Gastrocnemius medialis (tissue), 4 donors: ENCODE data around the gene MIER2. TPM values are rescaled to one million over a fixed set of nuclear protein-coding genes. Genes with fewer than 3 reads are reported as not detected.

ENCODE experiments used
- ATAC-seq, 2 donors: fragments of 150-250 bp; one replicate each; pipeline ENCODE4 v1.9.1; 2016
- DNase-seq, 2 donors: peaks; one replicate each; pipeline ENCODE4 v3.0.0-alpha.2; 2019
- H3K27ac ChIP-seq, 4 donors: fragments of 200-600 bp; sonication (generic); 1 replicate in 1 of 4; 2 replicates in 3 of 4; pipeline ENCODE4 v1.5.1; 2016 to 2018; ENCODE audit warnings: mild to moderate bottlenecking in 2 of 4, moderate library complexity in 1 of 4
- H3K27me3 ChIP-seq, 3 donors: fragments of 200-600 bp; sonication (generic) in 2 of 3; 1 replicate in 1 of 3; 2 replicates in 2 of 3; pipeline versions ENCODE4 v1.5.1 to v1.6.0; 2016 to 2019; ENCODE audit warnings: mild to moderate bottlenecking in 1 of 3, moderate library complexity in 1 of 3
- H3K36me3 ChIP-seq, 2 donors: fragments of 200-600 bp; sonication (generic) in 1 of 2; one replicate each; pipeline ENCODE4 v1.5.1; 2017 to 2018
- H3K4me1 ChIP-seq, 2 donors: fragments of 200-600 bp; sonication (generic) in 1 of 2; one replicate each; pipeline ENCODE4 v1.5.1; 2016 to 2017; ENCODE audit warnings: mild to moderate bottlenecking in 2 of 2
- H3K4me3 ChIP-seq, 4 donors: fragments of 200-600 bp; sonication (generic) in 3 of 4; 1 replicate in 1 of 4; 2 replicates in 3 of 4; pipeline ENCODE4 v1.5.1; 2016 to 2019; ENCODE audit warnings: mild to moderate bottlenecking in 2 of 4
- H3K9me3 ChIP-seq, 3 donors: fragments of 200-600 bp; sonication (generic) in 2 of 3; 1 replicate in 1 of 3; 2 replicates in 2 of 3; pipeline ENCODE4 v1.5.1; 2016 to 2019
- POLR2A ChIP-seq, 2 donors: fragments of 450-650 bp; IDR thresholded peaks; one replicate each; pipeline ENCODE4 v1.6.1; 2017; ENCODE audit warnings: antibody characterized with exemption in 2 of 2, mild to moderate bottlenecking in 2 of 2, moderate library complexity in 2 of 2
- in situ Hi-C, 4 donors: fragments of 200-750 bp; cut with MboI; loops; one replicate each; pipeline versions ENCODE4 v1.15.0 to v1.8.0; 2017; ENCODE audit warnings: low sequenced_read_pairs in 4 of 4
- intact Hi-C: fragments of 100-400 bp; cut with DNase I; formaldehyde crosslinking; loops from one replicate; pipeline ENCODE4 v1.15.1; 2023; ENCODE audit warnings: low total_unique reads
- total RNA-seq, 4 donors: library from RNA; depleted of rRNA; stranded (reverse); fragments of >200 nt; gene quantifications; one replicate each; pipeline versions ENCODE4 v1.1.0 to v1.2.3, GENCODE V29; 2016
- TF ChIP-seq, protein P1 (sequence below), 5 experiments: fragments of 450-650 bp in 3 of 5; fragments of 200-600 bp in 2 of 5; sonication (generic) in 2 of 5; IDR thresholded peaks in 4 of 5; conservative IDR thresholded peaks in 1 of 5; 1 replicate in 4 of 5; 2 replicates in 1 of 5; pipeline ENCODE4 v1.5.1; 2016 to 2019; ENCODE audit warnings: antibody characterized with exemption in 5 of 5, mild to moderate bottlenecking in 3 of 5, moderate library complexity in 3 of 5

The MIER2 gene
- total RNA-seq, 4 donors from 2014 or later: 10.6 to 21.0 (median 16.5) TPM

DNA sequence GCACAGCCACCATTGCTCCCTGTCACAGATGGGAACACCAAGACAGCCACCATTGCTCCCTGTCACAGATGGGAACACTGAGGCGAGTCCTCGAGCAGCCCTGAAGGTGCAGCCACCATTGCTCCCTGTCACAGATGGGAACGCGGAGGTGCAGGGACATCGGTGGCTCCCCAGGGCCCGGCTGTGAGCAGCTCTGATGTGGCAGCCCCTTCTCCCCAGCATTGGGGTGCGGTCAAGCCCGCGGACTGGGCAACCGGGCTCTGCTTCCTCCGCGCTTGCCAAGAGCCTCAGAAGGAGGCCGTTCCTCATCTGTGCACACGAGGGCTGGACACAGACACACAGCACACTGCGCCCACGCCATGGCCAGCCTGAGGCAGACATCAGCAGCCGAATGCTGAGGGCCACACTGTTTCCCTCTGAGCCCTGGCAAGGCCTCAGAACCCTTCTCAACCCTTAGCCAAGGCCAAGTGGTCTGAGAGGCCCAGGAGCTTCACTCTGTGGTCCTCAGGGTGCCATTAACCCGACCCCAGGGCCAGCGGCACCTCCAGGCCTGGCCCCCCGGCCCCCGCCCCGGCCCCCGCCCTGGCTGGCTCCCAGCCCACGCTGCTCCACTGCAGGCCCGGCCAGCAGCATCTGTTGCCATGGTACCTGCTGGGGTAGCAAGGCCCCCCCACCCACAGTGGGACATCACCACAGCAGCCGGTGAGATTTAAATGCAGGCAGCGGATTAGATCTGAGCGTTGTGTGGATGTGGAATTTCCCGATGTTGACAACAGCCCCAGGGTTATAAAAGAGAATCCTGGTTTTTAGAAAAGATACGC, 46.0 kb upstream of the MIER2 start:
- DNase-seq (no peak), ATAC-seq (no peak)
- intact Hi-C loops: no loop called here
- H3K27me3 ChIP-seq: peaks cover 0 to 13% (median 7%) of the 10 kb centered on the region in 3 donors
- H3K4me1 ChIP-seq: no peaks in the 10 kb centered on the region
- TF ChIP-seq, protein P1, sequence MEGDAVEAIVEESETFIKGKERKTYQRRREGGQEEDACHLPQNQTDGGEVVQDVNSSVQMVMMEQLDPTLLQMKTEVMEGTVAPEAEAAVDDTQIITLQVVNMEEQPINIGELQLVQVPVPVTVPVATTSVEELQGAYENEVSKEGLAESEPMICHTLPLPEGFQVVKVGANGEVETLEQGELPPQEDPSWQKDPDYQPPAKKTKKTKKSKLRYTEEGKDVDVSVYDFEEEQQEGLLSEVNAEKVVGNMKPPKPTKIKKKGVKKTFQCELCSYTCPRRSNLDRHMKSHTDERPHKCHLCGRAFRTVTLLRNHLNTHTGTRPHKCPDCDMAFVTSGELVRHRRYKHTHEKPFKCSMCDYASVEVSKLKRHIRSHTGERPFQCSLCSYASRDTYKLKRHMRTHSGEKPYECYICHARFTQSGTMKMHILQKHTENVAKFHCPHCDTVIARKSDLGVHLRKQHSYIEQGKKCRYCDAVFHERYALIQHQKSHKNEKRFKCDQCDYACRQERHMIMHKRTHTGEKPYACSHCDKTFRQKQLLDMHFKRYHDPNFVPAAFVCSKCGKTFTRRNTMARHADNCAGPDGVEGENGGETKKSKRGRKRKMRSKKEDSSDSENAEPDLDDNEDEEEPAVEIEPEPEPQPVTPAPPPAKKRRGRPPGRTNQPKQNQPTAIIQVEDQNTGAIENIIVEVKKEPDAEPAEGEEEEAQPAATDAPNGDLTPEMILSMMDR (IDR thresholded peaks at IDR 0.05 in 4 of 5, conservative IDR thresholded peaks at IDR 0.05 in 1 of 5): no peak
- no peak for TF ChIP-seq POLR2A (IDR thresholded peaks at IDR 0.05)
- in situ Hi-C loops: no loop called here
- H3K36me3 ChIP-seq: no peaks in the 10 kb centered on the region
- no peak overlapping the region for H3K27ac ChIP-seq
- no peaks in the 10 kb centered on the region for H3K9me3 ChIP-seq
- H3K4me3 ChIP-seq: no peak overlapping the region

DNA sequence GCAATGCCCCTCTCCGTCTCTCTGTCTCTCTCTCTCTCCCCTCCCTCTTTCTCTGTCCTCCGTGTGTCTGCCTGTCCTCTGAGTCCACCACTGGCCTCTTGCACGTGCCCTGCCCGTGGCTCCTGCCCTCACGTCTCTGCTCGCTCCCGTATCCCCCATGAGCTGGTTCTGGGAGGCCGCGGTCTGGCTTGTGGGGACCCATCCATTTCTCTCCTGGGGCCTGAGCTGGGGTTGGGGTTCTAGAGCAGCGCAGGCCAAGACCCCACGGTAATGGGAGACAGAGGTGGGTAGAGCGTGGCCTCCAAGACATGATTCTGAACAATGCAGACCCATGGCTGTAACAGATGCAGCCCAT, 45.3 kb upstream of the MIER2 start:
- no peak overlapping the region for H3K27ac ChIP-seq
- intact Hi-C loops (no loop called here), in situ Hi-C loops (no loop called here)
- no peak overlapping the region for H3K4me3 ChIP-seq
- H3K36me3 ChIP-seq: no peaks in the 10 kb centered on the region
- TF ChIP-seq, protein P1 (IDR thresholded peaks at IDR 0.05 in 4 of 5, conservative IDR thresholded peaks at IDR 0.05 in 1 of 5): no peak
- no peak for TF ChIP-seq POLR2A (IDR thresholded peaks at IDR 0.05)
- H3K9me3 ChIP-seq: no peaks in the 10 kb centered on the region
- ATAC-seq (no peak), DNase-seq (no peak)
- H3K27me3 ChIP-seq: peaks cover 0 to 13% (median 11%) of the 10 kb centered on the region in 3 donors
- H3K4me1 ChIP-seq: no peaks in the 10 kb centered on the region

DNA sequence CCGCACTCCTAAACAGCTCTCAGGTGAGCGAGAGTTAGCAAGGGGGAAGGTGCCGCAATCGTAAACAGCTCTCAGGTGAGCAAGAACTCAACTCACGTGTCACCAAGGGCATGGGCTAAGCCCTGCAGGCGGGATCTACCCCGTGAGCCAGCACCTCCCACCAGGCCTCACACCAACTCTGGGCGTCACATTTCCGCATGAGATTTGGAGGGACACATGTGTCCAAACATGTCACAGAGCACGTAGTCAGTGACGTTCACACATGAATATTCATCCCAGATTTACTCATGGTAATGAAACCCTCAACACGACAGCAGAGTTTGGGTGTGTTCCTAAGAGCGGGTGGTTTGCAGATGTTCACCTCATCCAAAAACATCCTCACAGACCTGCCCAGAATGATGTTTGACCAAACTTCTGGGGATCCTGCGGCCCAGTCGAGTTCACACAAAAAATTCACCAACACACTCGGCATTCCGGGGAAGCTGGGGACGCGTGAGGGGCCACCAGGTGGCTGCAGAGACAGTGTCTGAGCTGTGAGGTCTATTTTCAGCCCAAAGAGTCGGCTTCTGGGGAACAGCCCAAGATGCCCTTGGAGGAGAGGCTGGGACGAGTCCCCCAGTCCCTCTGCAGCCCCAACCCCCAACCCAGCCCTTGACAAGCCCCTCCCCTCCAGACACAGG, 44.8 kb upstream of the MIER2 start:
- Histone ChIP-seq H3K27ac (no peak overlapping the region), H3K4me1 (no peaks in the 10 kb centered on the region), H3K27me3 (peaks cover 0 to 13% (median 11%) of the 10 kb centered on the region in 3 donors), H3K4me3 (no peak overlapping the region), H3K9me3 (no peaks in the 10 kb centered on the region), H3K36me3 (no peaks in the 10 kb centered on the region)
- in situ Hi-C loops: no loop called here
- DNase-seq (no peak), ATAC-seq (no peak)
- no peak for TF ChIP-seq POLR2A (IDR thresholded peaks at IDR 0.05)
- TF ChIP-seq, protein P1 (IDR thresholded peaks at IDR 0.05 in 4 of 5, conservative IDR thresholded peaks at IDR 0.05 in 1 of 5): no peak
- intact Hi-C loops: no loop called here

DNA sequence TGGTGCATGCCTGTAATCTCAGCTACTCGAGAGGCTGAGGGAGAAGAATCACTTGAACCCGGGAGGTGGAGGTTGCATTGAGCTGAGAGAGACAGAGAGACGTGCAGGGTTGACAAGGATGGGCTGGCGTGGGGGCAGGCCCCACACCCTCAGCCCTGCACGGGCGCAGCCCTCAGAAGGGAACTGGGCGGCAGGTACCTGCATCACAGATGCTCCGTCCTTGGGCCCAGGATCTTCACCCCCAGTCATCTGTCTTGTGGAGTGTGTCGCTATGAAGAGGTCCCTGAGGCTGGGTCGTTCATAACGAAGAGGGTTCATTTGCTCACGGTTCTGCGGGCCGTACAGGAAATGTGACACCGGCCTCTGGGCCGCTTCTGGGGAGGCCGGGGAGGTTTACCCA, 44.1 kb upstream of the MIER2 start:
- Histone ChIP-seq H3K27ac (no peak overlapping the region), H3K27me3 (peaks cover 2 to 15% (median 11%) of the 10 kb centered on the region in 3 donors), H3K4me3 (no peak overlapping the region), H3K36me3 (no peaks in the 10 kb centered on the region), H3K9me3 (no peaks in the 10 kb centered on the region), H3K4me1 (no peaks in the 10 kb centered on the region)
- intact Hi-C loops (no loop called here), in situ Hi-C loops (no loop called here)
- DNase-seq: no peak
- TF ChIP-seq, protein P1 (IDR thresholded peaks at IDR 0.05 in 4 of 5, conservative IDR thresholded peaks at IDR 0.05 in 1 of 5): no peak
- no peak for TF ChIP-seq POLR2A (IDR thresholded peaks at IDR 0.05)
- no peak for ATAC-seq
